H1 (cell line): ENCODE results near the gene NLRP6. TPM values are rescaled to one million over a fixed set of nuclear protein-coding genes. Genes with fewer than 3 reads are reported as not detected.

Experiments
- CTCF ChIA-PET: fragments of 300-600 bp; sonication (Branson Sonifier 250); formaldehyde crosslinking; loops from one replicate; lab custom pipeline; 2021; ENCODE audit not compliant: partially characterized antibody; lab: Charles Lee
- POLR2A ChIA-PET: fragments of 300-600 bp; sonication (Branson Sonifier 250); formaldehyde crosslinking; loops from one replicate; lab custom pipeline; 2021; ENCODE audit warnings: inconsistent platforms; ENCODE audit not compliant: partially characterized antibody; lab: Charles Lee
- DNase-seq, 2 experiments: peaks; one replicate each; pipeline versions ENCODE4 v3.0.0 to v3.0.0-alpha.2; 2010 to 2022; ENCODE audit warnings: low spot score in 2 of 2, low read depth in 1 of 2, mixed read lengths in 1 of 2
- FAIRE-seq: peaks from 2 replicates; lab custom pipeline; 2011; peaks lifted over from hg19 to GRCh38; lab: Jason Lieb, UNC
- H2AFZ ChIP-seq: 2 replicates; pipeline ENCODE4 v1.8.1; 2012; ENCODE audit warnings: low read length, inconsistent platforms
- H2AK5ac ChIP-seq: 2 replicates; pipeline ENCODE4 v1.6.1; 2013; ENCODE audit warnings: low read depth, low read length
- H2BK120ac ChIP-seq: replicated peaks from 2 replicates; pipeline ENCODE3; 2013; ENCODE audit warnings: low read depth, low read length, inconsistent platforms
- H2BK12ac ChIP-seq: 2 replicates; pipeline ENCODE4 v1.6.1; 2013; ENCODE audit warnings: low read depth, low read length
- H2BK15ac ChIP-seq: 2 replicates; pipeline ENCODE4 v1.6.1; 2013; ENCODE audit warnings: low read length
- H2BK20ac ChIP-seq: 2 replicates; pipeline ENCODE4 v1.6.1; 2013; ENCODE audit warnings: low read length
- H2BK5ac ChIP-seq: 2 replicates; pipeline ENCODE4 v1.6.1; 2013; ENCODE audit warnings: low read depth, low read length
- H3K14ac ChIP-seq: 2 replicates; pipeline ENCODE4 v1.6.1; 2013; ENCODE audit warnings: inconsistent platforms; ENCODE audit not compliant: insufficient read length
- H3K18ac ChIP-seq: 2 replicates; pipeline ENCODE4 v1.6.1; 2013; ENCODE audit warnings: low read length; ENCODE audit errors: extremely low read depth
- H3K23ac ChIP-seq: 2 replicates; pipeline ENCODE4 v1.6.1; 2013; ENCODE audit warnings: inconsistent platforms; ENCODE audit not compliant: insufficient read length
- H3K23me2 ChIP-seq: 2 replicates; pipeline ENCODE4 v1.6.1; 2013; ENCODE audit warnings: low read depth, low read length
- H3K27ac ChIP-seq: 2 replicates; pipeline ENCODE4 v1.6.1; 2011; ENCODE audit warnings: low read depth, low read length, inconsistent platforms
- H3K27me3 ChIP-seq, 4 experiments: replicated peaks in 1 of 4; 1 replicate in 1 of 4; 2 replicates in 3 of 4; pipeline versions ENCODE4 v1.6.1 to v1.8.1; 2011 to 2013; ENCODE audit warnings: low read length in 3 of 4, mild to moderate bottlenecking in 3 of 4, inconsistent platforms in 2 of 4, mixed read lengths in 2 of 4, moderate library complexity in 1 of 4; ENCODE audit not compliant: control insufficient read depth in 3 of 4, insufficient read depth in 3 of 4; ENCODE audit errors: extremely low read depth in 1 of 4
- H3K36me3 ChIP-seq, 4 experiments: 2 replicates each; pipeline versions ENCODE4 v1.6.1 to v1.8.1; 2011 to 2013; ENCODE audit warnings: mild to moderate bottlenecking in 4 of 4, low read length in 3 of 4, moderate library complexity in 2 of 4, control low read depth in 1 of 4, inconsistent platforms in 1 of 4; ENCODE audit not compliant: insufficient read depth in 4 of 4, control insufficient read depth in 2 of 4
- H3K4ac ChIP-seq: replicated peaks from 2 replicates; pipeline ENCODE3; 2013; ENCODE audit warnings: low read length, low read depth, mixed read lengths, inconsistent platforms; ENCODE audit not compliant: insufficient read length
- H3K4me1 ChIP-seq, 4 experiments: replicated peaks in 1 of 4; 1 replicate in 1 of 4; 2 replicates in 3 of 4; pipeline versions ENCODE4 v1.6.1 to v1.8.1; 2011 to 2013; ENCODE audit warnings: low read length in 3 of 4, inconsistent platforms in 2 of 4, mixed read lengths in 1 of 4; ENCODE audit not compliant: insufficient read depth in 4 of 4, control insufficient read depth in 3 of 4
- H3K4me2 ChIP-seq, 2 experiments: 2 replicates each; pipeline versions ENCODE4 v1.6.1 to v1.8.1; 2011 to 2013; ENCODE audit warnings: low read depth in 2 of 2, low read length in 2 of 2, control low read depth in 1 of 2, inconsistent platforms in 1 of 2, mild to moderate bottlenecking in 1 of 2; ENCODE audit not compliant: insufficient read depth in 1 of 2
- H3K4me3 ChIP-seq, 4 experiments: fragments of 200-600, 300-600 bp in 1 of 4; sonication (generic), shearing (Covaris generic), sonication (Bioruptor Twin) in 1 of 4; 2 replicates each; pipeline versions ENCODE4 v1.5.1 to v1.8.1; 2011 to 2016; ENCODE audit warnings: low read length in 4 of 4, low read depth in 3 of 4, control low read depth in 2 of 4, inconsistent platforms in 2 of 4, mild to moderate bottlenecking in 2 of 4, mixed read lengths in 1 of 4, moderate library complexity in 1 of 4; ENCODE audit not compliant: insufficient read depth in 2 of 4; ENCODE audit errors: extremely low read depth in 1 of 4
- H3K56ac ChIP-seq: replicated peaks from 2 replicates; pipeline ENCODE3; 2013; ENCODE audit warnings: low read depth, mild to moderate bottlenecking, mixed read lengths, low read length, inconsistent platforms; ENCODE audit not compliant: insufficient read length
- H3K79me1 ChIP-seq: 2 replicates; pipeline ENCODE4 v1.6.1; 2013; ENCODE audit warnings: low read depth, low read length, control low read depth
- H3K79me2 ChIP-seq, 2 experiments: 2 replicates each; pipeline versions ENCODE4 v1.6.1 to v1.8.1; 2012 to 2013; ENCODE audit warnings: low read length in 2 of 2, mild to moderate bottlenecking in 2 of 2, inconsistent platforms in 1 of 2; ENCODE audit not compliant: insufficient read depth in 2 of 2, control insufficient read depth in 1 of 2
- H3K9ac ChIP-seq, 4 experiments: replicated peaks in 1 of 4; 1 replicate in 1 of 4; 2 replicates in 3 of 4; pipeline versions ENCODE4 v1.6.1 to v1.8.1; 2011 to 2013; ENCODE audit warnings: low read depth in 3 of 4, low read length in 3 of 4, control low read depth in 2 of 4, mild to moderate bottlenecking in 2 of 4, moderate library complexity in 2 of 4, inconsistent platforms in 1 of 4; ENCODE audit errors: extremely low read depth in 1 of 4
- H3K9me3 ChIP-seq, 2 experiments: 2 replicates each; pipeline versions ENCODE4 v1.6.1 to v1.8.1; 2012 to 2013; ENCODE audit warnings: mild to moderate bottlenecking in 2 of 2, moderate library complexity in 2 of 2, control low read depth in 1 of 2, inconsistent platforms in 1 of 2, low read depth in 1 of 2, low read length in 1 of 2, mixed read lengths in 1 of 2; ENCODE audit not compliant: insufficient read depth in 2 of 2
- H4K20me1 ChIP-seq, 2 experiments: replicated peaks in 1 of 2; 2 replicates each; pipeline versions ENCODE3 to v1.8.1; 2011 to 2013; ENCODE audit warnings: inconsistent platforms in 2 of 2, low read length in 2 of 2, mild to moderate bottlenecking in 1 of 2; ENCODE audit not compliant: insufficient read depth in 2 of 2, control insufficient read depth in 1 of 2
- H4K5ac ChIP-seq: 2 replicates; pipeline ENCODE4 v1.6.1; 2013; ENCODE audit warnings: low read length, low read depth, mixed read lengths, inconsistent platforms; ENCODE audit not compliant: insufficient read length
- H4K8ac ChIP-seq: 2 replicates; pipeline ENCODE4 v1.8.0; 2013; ENCODE audit warnings: mild to moderate bottlenecking, moderate library complexity, low read length, inconsistent platforms; ENCODE audit not compliant: insufficient read depth; ENCODE audit errors: extremely low read depth
- H4K91ac ChIP-seq: replicated peaks from 2 replicates; pipeline ENCODE3; 2013; ENCODE audit warnings: low read length, mixed read lengths, inconsistent platforms; ENCODE audit not compliant: insufficient read length
- CTCF ChIP-seq, 3 experiments: IDR thresholded peaks; 1 replicate in 2 of 3; 2 replicates in 1 of 3; pipeline versions ENCODE4 v1.5.1 to v1.6.1; 2011; ENCODE audit warnings: low read length in 3 of 3, mild to moderate bottlenecking in 3 of 3, inconsistent platforms in 2 of 3, low read depth in 1 of 3, moderate library complexity in 1 of 3; ENCODE audit not compliant: insufficient read depth in 1 of 3; ENCODE audit errors: control extremely low read depth in 1 of 3
- EZH2 ChIP-seq: fragments of 200-600 bp; sonication (generic); IDR thresholded peaks from 2 replicates; pipeline ENCODE4 v1.7.1; 2012; ENCODE audit warnings: low read depth, mild to moderate bottlenecking, moderate library complexity, low read length, inconsistent platforms; ENCODE audit not compliant: severe bottlenecking
- MAX ChIP-seq: IDR thresholded peaks from 2 replicates; pipeline ENCODE4 v1.6.1; 2012; ENCODE audit warnings: inconsistent platforms
- NRF1 ChIP-seq: IDR thresholded peaks from 2 replicates; pipeline ENCODE4 v1.6.1; 2011; ENCODE audit warnings: mild to moderate bottlenecking, low read depth, low read length, improper control_type of control experiment
- POLR2A ChIP-seq, 2 experiments: IDR thresholded peaks; 1 replicate in 1 of 2; 2 replicates in 1 of 2; pipeline ENCODE4 v1.6.1; 2011; ENCODE audit warnings: low read depth in 2 of 2, low read length in 2 of 2, mild to moderate bottlenecking in 2 of 2; ENCODE audit errors: control extremely low read depth in 1 of 2
- RAD21 ChIP-seq, 2 experiments: IDR thresholded peaks in 1 of 2; conservative IDR thresholded peaks in 1 of 2; 2 replicates each; pipeline ENCODE4 v1.6.1; 2011; ENCODE audit warnings: low read depth in 2 of 2, low read length in 2 of 2, improper control_type of control experiment in 1 of 2, inconsistent platforms in 1 of 2, mild to moderate bottlenecking in 1 of 2, moderate library complexity in 1 of 2
- TAF1 ChIP-seq: IDR thresholded peaks from 2 replicates; pipeline ENCODE4 v1.6.1; 2011; ENCODE audit warnings: mild to moderate bottlenecking, low read depth, low read length
- WGBS, 2 experiments: shearing (Covaris generic) in 1 of 2; methylation state at CpG; one replicate each; pipeline versions ENCODE4 v1.1.6 to v1.1.7; 2013 to 2015; ENCODE audit warnings: low lambda C conversion rate in 2 of 2, mixed read lengths in 2 of 2, inconsistent platforms in 1 of 2, low coverage in 1 of 2, missing lambda C conversion rate in 1 of 2; ENCODE audit not compliant: insufficient replicate concordance in 2 of 2, insufficient coverage in 1 of 2, insufficient read length in 1 of 2; ENCODE audit errors: extremely low coverage in 1 of 2, missing lambda C conversion rate in 1 of 2; 5-methylcytosine and 5-hydroxymethylcytosine counted together
- polyA plus RNA-seq, 7 experiments: library from polyadenylated mRNA; depleted of rRNA in 3 of 7; stranded (reverse) in 5 of 7; unstranded in 2 of 7; fragments of >200 nt in 5 of 7; fragments of 200-250 nt in 2 of 7; gene quantifications; 1 replicate in 5 of 7; 2 replicates in 1 of 7; 4 replicates in 1 of 7; pipeline versions ENCODE4 v1.2.1 to v1.2.3, GENCODE V29; 2011 to 2013; ENCODE audit warnings: missing spikeins in 2 of 7, mixed read lengths in 2 of 7
- total RNA-seq: library from RNA; stranded (reverse); fragmentation: NEBNext Ultra II Directional; extraction: Animal tissue kit (Norgen Biotek cat#: 25700); gene quantifications from 2 replicates; pipeline ENCODE4 v1.2.1, GENCODE V29; 2021

Gene NLRP6
- total and polyA plus RNA-seq, 2 of the 8 experiments (the other 6 are each of a cell fraction or from before 2014, with no cell fraction given): not detected

GRCh38 chr11:299951-300735 is 21.9 kb downstream of the NLRP6 start:
- peak overlapping the region; percentile 71 for H2BK120ac ChIP-seq
- H3K4me3 ChIP-seq: no peak overlapping the region
- H3K79me1 ChIP-seq: no peaks in the 10 kb centered on the region
- H4K91ac ChIP-seq: peak overlapping the region; percentile 99
- H3K27me3 ChIP-seq: no peaks in the 10 kb centered on the region; a peak in 1 of 7 replicates
- peak overlapping the region; percentile 93 for H2AK5ac ChIP-seq
- H2BK12ac ChIP-seq: peak overlapping the region; percentile 100
- no peaks in the 10 kb centered on the region for H4K20me1 ChIP-seq
- no peak overlapping the region for H3K56ac ChIP-seq
- H3K9ac ChIP-seq: no peak overlapping the region
- H3K4me1 ChIP-seq: peaks cover 6 to 29% (median 15%) of the 10 kb centered on the region in 4 experiments
- H3K23me2 ChIP-seq: no peaks in the 10 kb centered on the region
- H2BK5ac ChIP-seq: peak overlapping the region; percentile 82; the same call in 1 of the 2 replicates
- H2AFZ ChIP-seq: no peak overlapping the region
- H3K18ac ChIP-seq: peak overlapping the region; percentile 93
- WGBS, 2 experiments: 73% methylated on average over 16 of the region's 20 CpGs; no CpG with 5 or more reads in 1 of the 2 experiments
- POLR2A ChIA-PET: interaction anchor here (0.8 to 5.2 kb wide), 12 partner anchors 9 to 118 kb away, joined by 3 to 51 read pairs (median 4); partner anchors contain the start of gene PGGHG
- H3K23ac ChIP-seq: no peak overlapping the region
- peak overlapping the region; percentile 39 for H4K5ac ChIP-seq
- H3K14ac ChIP-seq: no peak overlapping the region
- peak in 2 of 3 experiments; percentile 11 to 51; a peak in 3 of 4 replicates for TF ChIP-seq CTCF (IDR thresholded peaks at IDR 0.05; ENCODE audit: control extremely low read depth in 1 of 3, insufficient read depth in 1 of 3, low read depth in 1 of 3, low read length in 3 of 3)
- TF ChIP-seq TAF1: no peak
- TF ChIP-seq POLR2A (IDR thresholded peaks at IDR 0.05; ENCODE audit: control extremely low read depth in 1 of 2, low read depth in 2 of 2, low read length in 2 of 2): peak in 1 of 2 experiments; percentile 34; a peak in 1 of 3 replicates
- TF ChIP-seq NRF1: 0 out of 2 replicates have a peak, but pooled peaks have one; percentile 5
- TF ChIP-seq MAX: 0 out of 2 replicates have a peak, but pooled peaks have one; percentile 7
- TF ChIP-seq RAD21 (IDR thresholded peaks at IDR 0.05 in 1 of 2, conservative IDR thresholded peaks at IDR 0.05 in 1 of 2; ENCODE audit: low read depth in 2 of 2, low read length in 2 of 2): peak; percentile 12 to 42; a peak in 1 of 4 replicates
- no peak for TF ChIP-seq EZH2
- TF ChIP-seq, all 59 proteins: peak for 5
- DNase-seq (no peak), FAIRE-seq (no peak)
- peak overlapping the region; percentile 23; the same call in 1 of the 2 replicates for H2BK20ac ChIP-seq
- CTCF ChIA-PET: interaction anchor here (0.6 to 3.5 kb wide), 12 partner anchors 10 to 101 kb away, joined by 3 to 31 read pairs (median 4); no protein-coding TSS in a partner anchor
- H3K4me2 ChIP-seq: peak overlapping the region in 1 of 2 experiments; percentile 16; a peak in 1 of 4 replicates
- H4K8ac ChIP-seq: no peak overlapping the region; the same call in 1 of the 2 replicates
- H3K36me3 ChIP-seq: peaks cover 0 to under 1% (median 0%) of the 10 kb centered on the region in 4 experiments; a peak in 1 of 8 replicates
- no peaks in the 10 kb centered on the region for H3K9me3 ChIP-seq
- no peak overlapping the region for H3K27ac ChIP-seq
- H3K4ac ChIP-seq: peak overlapping the region; percentile 81
- H2BK15ac ChIP-seq: peak overlapping the region; percentile 66; the same call in 1 of the 2 replicates
- H3K79me2 ChIP-seq: no peaks in the 10 kb centered on the region
